Nephron (organoid): ENCODE data around the gene COMMD4.
"Not testable (repeated sequence)": the region's sequence is repeated elsewhere in the genome, so short reads cannot be mapped to it uniquely, and the experiment has no call there.

Experiments
- H3K27ac Mint-ChIP-seq, 3 experiments: 2 replicates each; pipeline ENCODE4 v1.8.0; 2020; ENCODE audit warnings: mixed read lengths in 3 of 3, mild to moderate bottlenecking in 2 of 3, moderate library complexity in 1 of 3
- H3K27me3 Mint-ChIP-seq: 2 replicates; pipeline ENCODE4 v1.8.0; 2021; ENCODE audit warnings: low read depth, mild to moderate bottlenecking, moderate library complexity, mixed read lengths
- H3K36me3 Mint-ChIP-seq: 2 replicates; pipeline ENCODE4 v1.8.0; 2020; ENCODE audit warnings: low read depth, mixed read lengths
- H3K4me1 Mint-ChIP-seq: 2 replicates; pipeline ENCODE4 v1.8.0; 2020; ENCODE audit warnings: mixed read lengths
- H3K4me3 Mint-ChIP-seq, 3 experiments: 2 replicates each; pipeline ENCODE4 v1.8.0; 2020; ENCODE audit warnings: mild to moderate bottlenecking in 3 of 3, mixed read lengths in 3 of 3, moderate library complexity in 2 of 3
- H3K9me3 Mint-ChIP-seq: 2 replicates; pipeline ENCODE4 v1.8.0; 2020; ENCODE audit warnings: mixed read lengths
- CTCF ChIP-seq, 3 experiments: fragments of 200-600 bp; sonication (generic); IDR thresholded peaks; one replicate each; pipeline ENCODE4 v1.5.0; 2021; ENCODE audit warnings: antibody characterized with exemption in 3 of 3; ENCODE audit not compliant: unreplicated experiment in 3 of 3

Gene COMMD4

GRCh38 chr15:75321711-75322110 lies 14.2 kb upstream of the COMMD4 start:
- Mint-ChIP-seq H3K4me1 (no peaks in the 10 kb centered on the region), H3K27ac (no peak overlapping the region), H3K4me3 (no peak overlapping the region), H3K36me3 (no peaks in the 10 kb centered on the region), H3K9me3 (no peaks in the 10 kb centered on the region), H3K27me3 (peaks cover 9% of the 10 kb centered on the region)
- TF ChIP-seq CTCF (IDR thresholded peaks at IDR 0.05; ENCODE audit: unreplicated experiment in 3 of 3), result no peak

- Mint-ChIP-seq H3K4me3 (no peak overlapping the region), H3K4me1 (no peaks in the 10 kb centered on the region)
These were observed 9.9 kb upstream of the COMMD4 start for GRCh38 chr15:75325922-75326321.

GRCh38 chr15:75327005-75327404 lies 8.9 kb upstream of the COMMD4 start:
- H3K36me3 Mint-ChIP-seq, result no peaks in the 10 kb centered on the region
- H3K4me3 Mint-ChIP-seq, result no peak overlapping the region
- no peak for TF ChIP-seq CTCF (IDR thresholded peaks at IDR 0.05; ENCODE audit: unreplicated experiment in 3 of 3)
- H3K4me1 Mint-ChIP-seq, result no peaks in the 10 kb centered on the region
- no peaks in the 10 kb centered on the region for H3K9me3 Mint-ChIP-seq
- H3K27ac Mint-ChIP-seq, result no peak overlapping the region
- peaks cover 3% of the 10 kb centered on the region for H3K27me3 Mint-ChIP-seq

More at GRCh38 chr15:75325922-75326321, 9.9 kb upstream of the COMMD4 start:
- Mint-ChIP-seq H3K9me3 (no peaks in the 10 kb centered on the region), H3K36me3 (no peaks in the 10 kb centered on the region), H3K27me3 (peaks cover 6% of the 10 kb centered on the region), H3K27ac (no peak overlapping the region)
- no peak for TF ChIP-seq CTCF (IDR thresholded peaks at IDR 0.05; ENCODE audit: unreplicated experiment in 3 of 3)

- no peak overlapping the region for H3K27ac Mint-ChIP-seq
- TF ChIP-seq CTCF (IDR thresholded peaks at IDR 0.05; ENCODE audit: unreplicated experiment in 3 of 3), result no peak
- H3K4me1 Mint-ChIP-seq, result no peaks in the 10 kb centered on the region
- H3K36me3 Mint-ChIP-seq, result no peaks in the 10 kb centered on the region
- no peaks in the 10 kb centered on the region for H3K9me3 Mint-ChIP-seq
- no peak overlapping the region for H3K4me3 Mint-ChIP-seq
- peaks cover 3% of the 10 kb centered on the region for H3K27me3 Mint-ChIP-seq
These were observed 8.4 kb upstream of the COMMD4 start for GRCh38 chr15:75327491-75327890.

GRCh38 chr15:75328493-75329314 lies 7.2 kb upstream of the COMMD4 start:
- no peaks in the 10 kb centered on the region for H3K36me3 Mint-ChIP-seq
- no peaks in the 10 kb centered on the region for H3K9me3 Mint-ChIP-seq
- no peak for TF ChIP-seq CTCF (IDR thresholded peaks at IDR 0.05; ENCODE audit: unreplicated experiment in 3 of 3)
- no peak overlapping the region for H3K27ac Mint-ChIP-seq
- peaks cover 3% of the 10 kb centered on the region for H3K27me3 Mint-ChIP-seq
- H3K4me1 Mint-ChIP-seq, result no peaks in the 10 kb centered on the region
- no peak overlapping the region for H3K4me3 Mint-ChIP-seq

- no peaks in the 10 kb centered on the region for H3K4me1 Mint-ChIP-seq
- H3K9me3 Mint-ChIP-seq, result no peaks in the 10 kb centered on the region
- H3K4me3 Mint-ChIP-seq, result no peak overlapping the region
- no peak overlapping the region for H3K27ac Mint-ChIP-seq
- H3K27me3 Mint-ChIP-seq, result peaks cover 3% of the 10 kb centered on the region
- no peaks in the 10 kb centered on the region for H3K36me3 Mint-ChIP-seq
- no peak for TF ChIP-seq CTCF (IDR thresholded peaks at IDR 0.05; ENCODE audit: unreplicated experiment in 3 of 3)
These were observed 6.3 kb upstream of the COMMD4 start for GRCh38 chr15:75329571-75329970.

- H3K27me3 Mint-ChIP-seq, H3K27ac Mint-ChIP-seq, H3K36me3 Mint-ChIP-seq, H3K9me3 Mint-ChIP-seq: not testable (repeated sequence)
- Mint-ChIP-seq H3K4me1 (peaks cover 18% of the 10 kb centered on the region), H3K4me3 (peak overlapping the region in 2 of 3 experiments; percentile 5 to 11)
These were observed 3.8 kb upstream of the COMMD4 start for GRCh38 chr15:75332093-75332492.

- Mint-ChIP-seq H3K4me3 (peak overlapping the region in 1 of 3 experiments; percentile 54), H3K4me1 (peaks cover 18% of the 10 kb centered on the region)
- not testable (repeated sequence) for H3K27me3 Mint-ChIP-seq, H3K27ac Mint-ChIP-seq, H3K36me3 Mint-ChIP-seq, H3K9me3 Mint-ChIP-seq
These were observed 2.0 kb upstream of the COMMD4 start for GRCh38 chr15:75333654-75334419.
